Neural crest cell (in vitro differentiated cells): ENCODE data around the gene CBX4. TPM values are rescaled to one million over a fixed set of nuclear protein-coding genes. Genes with fewer than 3 reads are reported as not detected.

Experiments
- DNase-seq: peaks from one replicate; pipeline ENCODE4 v3.0.0; 2021; ENCODE audit warnings: low read depth, mixed read lengths, low spot score
- H3K27ac Mint-ChIP-seq: one replicate; pipeline ENCODE4 v1.8.0; 2021; ENCODE audit warnings: mild to moderate bottlenecking, mixed read lengths; ENCODE audit not compliant: unreplicated experiment
- H3K27me3 Mint-ChIP-seq: 2 replicates; pipeline ENCODE4 v1.8.0; 2021; ENCODE audit warnings: low read depth, mild to moderate bottlenecking, mixed read lengths
- H3K36me3 Mint-ChIP-seq: 2 replicates; pipeline ENCODE4 v1.8.0; 2021; ENCODE audit warnings: low read depth, mild to moderate bottlenecking, mixed read lengths
- H3K4me1 Mint-ChIP-seq: 2 replicates; pipeline ENCODE4 v1.8.0; 2021; ENCODE audit warnings: mixed read lengths
- H3K4me3 Mint-ChIP-seq: one replicate; pipeline ENCODE4 v1.8.0; 2021; ENCODE audit warnings: mild to moderate bottlenecking, mixed read lengths
- H3K9me3 Mint-ChIP-seq: 2 replicates; pipeline ENCODE4 v1.8.0; 2021; ENCODE audit warnings: mixed read lengths
- total RNA-seq: library from RNA; stranded (reverse); gene quantifications from 2 replicates; pipeline ENCODE4 v1.2.1, GENCODE V29; 2021
- TF ChIP-seq, protein P1 (sequence below): fragments of 200-600 bp; sonication (generic); conservative IDR thresholded peaks from 2 replicates; pipeline ENCODE4 v1.5.0; 2021; ENCODE audit warnings: antibody characterized with exemption, mild to moderate bottlenecking

The CBX4 gene
- total RNA-seq, 1 donor from 2014 or later: 21.0 TPM

DNA sequence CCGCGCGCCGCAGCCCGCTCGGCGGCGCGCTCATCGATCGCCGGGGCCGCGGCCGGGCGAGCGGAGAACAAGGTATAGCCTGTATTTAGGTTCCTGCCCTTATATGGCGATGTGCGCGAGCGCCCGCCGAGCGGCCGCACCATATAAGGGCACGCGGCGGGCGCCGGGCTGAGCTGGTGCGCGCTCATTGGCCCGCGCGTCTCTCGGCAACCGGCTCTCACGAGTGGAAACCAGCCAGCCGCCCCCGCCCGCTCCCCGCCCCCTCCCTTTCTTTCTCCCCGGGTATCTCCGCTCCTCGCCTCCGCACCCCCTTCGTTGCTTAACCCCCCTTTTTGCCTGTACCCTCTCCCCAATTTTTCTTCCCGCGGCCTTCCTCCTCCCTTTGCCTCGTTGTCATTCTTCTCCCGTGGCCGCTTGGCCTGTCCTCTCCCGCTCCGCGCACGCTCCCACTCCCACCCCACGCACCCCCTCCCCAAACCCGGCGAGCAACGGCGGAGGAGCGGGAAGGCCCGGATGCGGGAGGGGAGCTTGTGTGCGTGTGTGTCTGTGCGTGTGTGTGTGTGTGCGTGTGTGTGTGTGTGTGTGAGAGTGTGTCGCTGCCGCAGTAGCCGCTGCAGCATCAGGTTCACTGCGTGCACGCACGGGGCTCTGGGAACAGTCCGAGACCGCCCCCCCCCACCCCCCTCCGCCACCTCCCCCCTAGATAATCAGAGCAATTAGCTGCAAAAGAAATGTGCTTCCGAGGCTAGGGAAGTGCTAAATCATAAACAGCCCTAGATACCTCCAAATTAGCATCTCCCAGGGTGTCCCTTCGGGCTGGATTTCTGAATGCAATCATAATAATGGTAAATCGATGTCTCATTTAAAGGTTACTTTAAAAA lies 28.9 kb downstream of the CBX4 start:
- Mint-ChIP-seq H3K4me1 (peaks cover 32% of the 10 kb centered on the region), H3K4me3 (peak overlapping the region; percentile 83), H3K27me3 (peaks cover 83% of the 10 kb centered on the region), H3K27ac (peak overlapping the region; percentile 59), H3K36me3 (no peaks in the 10 kb centered on the region), H3K9me3 (no peaks in the 10 kb centered on the region)
- TF ChIP-seq, protein P1, sequence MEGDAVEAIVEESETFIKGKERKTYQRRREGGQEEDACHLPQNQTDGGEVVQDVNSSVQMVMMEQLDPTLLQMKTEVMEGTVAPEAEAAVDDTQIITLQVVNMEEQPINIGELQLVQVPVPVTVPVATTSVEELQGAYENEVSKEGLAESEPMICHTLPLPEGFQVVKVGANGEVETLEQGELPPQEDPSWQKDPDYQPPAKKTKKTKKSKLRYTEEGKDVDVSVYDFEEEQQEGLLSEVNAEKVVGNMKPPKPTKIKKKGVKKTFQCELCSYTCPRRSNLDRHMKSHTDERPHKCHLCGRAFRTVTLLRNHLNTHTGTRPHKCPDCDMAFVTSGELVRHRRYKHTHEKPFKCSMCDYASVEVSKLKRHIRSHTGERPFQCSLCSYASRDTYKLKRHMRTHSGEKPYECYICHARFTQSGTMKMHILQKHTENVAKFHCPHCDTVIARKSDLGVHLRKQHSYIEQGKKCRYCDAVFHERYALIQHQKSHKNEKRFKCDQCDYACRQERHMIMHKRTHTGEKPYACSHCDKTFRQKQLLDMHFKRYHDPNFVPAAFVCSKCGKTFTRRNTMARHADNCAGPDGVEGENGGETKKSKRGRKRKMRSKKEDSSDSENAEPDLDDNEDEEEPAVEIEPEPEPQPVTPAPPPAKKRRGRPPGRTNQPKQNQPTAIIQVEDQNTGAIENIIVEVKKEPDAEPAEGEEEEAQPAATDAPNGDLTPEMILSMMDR: no peak
- peak; percentile 68 for DNase-seq

DNA sequence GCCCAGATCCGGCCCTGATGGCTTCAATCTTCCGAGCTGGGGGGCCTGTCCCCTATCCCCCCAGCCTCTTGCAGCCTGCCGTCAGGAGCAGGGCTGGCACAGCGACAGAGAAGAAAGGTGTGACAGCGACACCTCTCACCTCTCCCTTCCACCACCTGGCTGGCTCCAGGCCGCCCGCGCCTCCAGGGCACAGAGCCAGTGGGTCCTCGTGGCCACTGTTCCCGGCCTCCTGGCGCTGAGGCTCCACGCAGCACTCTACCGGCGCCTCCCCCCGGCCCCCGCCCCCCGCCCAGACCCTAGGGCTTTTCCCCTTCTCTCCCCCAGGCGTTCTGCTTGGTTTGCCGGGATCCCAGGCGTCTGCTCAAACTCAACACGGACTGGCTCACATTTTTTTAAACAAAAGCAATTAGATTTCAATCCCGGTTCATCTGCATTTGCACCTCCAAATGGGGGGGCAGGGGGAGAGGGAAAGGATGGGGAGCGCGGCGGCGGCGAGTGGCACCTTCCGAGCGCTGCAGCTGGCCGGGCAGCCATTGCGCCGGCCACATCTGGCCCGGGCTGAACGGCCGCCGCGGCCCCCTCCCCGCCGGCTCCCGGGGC lies 29.6 kb downstream of the CBX4 start:
- H3K4me1 Mint-ChIP-seq: peaks cover 38% of the 10 kb centered on the region
- H3K27ac Mint-ChIP-seq: peak overlapping the region; percentile 86
- H3K27me3 Mint-ChIP-seq: peaks cover 87% of the 10 kb centered on the region
- TF ChIP-seq, protein P1: no peak
- H3K9me3 Mint-ChIP-seq: no peaks in the 10 kb centered on the region
- DNase-seq: no peak
- no peaks in the 10 kb centered on the region for H3K36me3 Mint-ChIP-seq
- H3K4me3 Mint-ChIP-seq: peak overlapping the region; percentile 70

DNA sequence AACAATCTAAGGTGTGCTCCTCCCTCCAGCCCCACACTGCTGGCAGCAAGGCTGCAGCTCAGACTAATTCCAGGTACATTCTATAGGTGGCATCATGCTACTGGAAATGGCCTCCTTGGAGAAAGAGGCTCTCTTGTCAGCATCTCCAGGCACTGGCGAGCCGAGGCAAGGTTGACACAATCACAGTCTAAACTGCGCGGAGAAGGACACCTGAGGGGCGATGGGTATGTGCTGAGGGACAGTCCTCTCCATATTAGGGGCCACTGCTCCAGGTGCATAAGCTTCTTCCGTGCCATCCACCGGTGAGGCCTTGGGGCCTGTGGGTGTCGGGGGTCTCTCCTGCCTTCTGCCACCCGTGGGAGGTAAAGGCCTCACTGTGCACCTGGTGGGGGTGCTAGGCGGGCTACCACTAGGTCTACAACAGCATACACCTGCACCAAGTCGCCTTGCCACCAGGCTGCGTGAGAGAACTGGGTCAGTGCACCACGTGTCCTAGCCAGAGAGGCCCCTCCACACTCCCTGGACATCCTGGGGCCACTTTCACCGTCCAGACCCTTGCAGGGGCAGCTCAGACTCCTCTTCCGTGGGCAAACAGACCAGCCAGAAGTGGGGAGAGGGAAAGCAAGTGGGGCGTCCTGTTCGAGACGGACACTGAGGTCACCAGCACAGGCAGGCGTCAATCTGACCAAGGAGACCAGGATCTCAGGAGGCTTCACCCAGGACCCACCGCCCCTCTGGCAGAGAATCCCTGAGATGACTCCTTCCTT lies 30.3 kb downstream of the CBX4 start:
- Mint-ChIP-seq H3K27me3 (peaks cover 86% of the 10 kb centered on the region), H3K36me3 (peaks cover 2% of the 10 kb centered on the region), H3K9me3 (no peaks in the 10 kb centered on the region), H3K4me1 (peaks cover 38% of the 10 kb centered on the region), H3K4me3 (peak overlapping the region; percentile 55), H3K27ac (no peak overlapping the region)
- TF ChIP-seq, protein P1: no peak
- no peak for DNase-seq

DNA sequence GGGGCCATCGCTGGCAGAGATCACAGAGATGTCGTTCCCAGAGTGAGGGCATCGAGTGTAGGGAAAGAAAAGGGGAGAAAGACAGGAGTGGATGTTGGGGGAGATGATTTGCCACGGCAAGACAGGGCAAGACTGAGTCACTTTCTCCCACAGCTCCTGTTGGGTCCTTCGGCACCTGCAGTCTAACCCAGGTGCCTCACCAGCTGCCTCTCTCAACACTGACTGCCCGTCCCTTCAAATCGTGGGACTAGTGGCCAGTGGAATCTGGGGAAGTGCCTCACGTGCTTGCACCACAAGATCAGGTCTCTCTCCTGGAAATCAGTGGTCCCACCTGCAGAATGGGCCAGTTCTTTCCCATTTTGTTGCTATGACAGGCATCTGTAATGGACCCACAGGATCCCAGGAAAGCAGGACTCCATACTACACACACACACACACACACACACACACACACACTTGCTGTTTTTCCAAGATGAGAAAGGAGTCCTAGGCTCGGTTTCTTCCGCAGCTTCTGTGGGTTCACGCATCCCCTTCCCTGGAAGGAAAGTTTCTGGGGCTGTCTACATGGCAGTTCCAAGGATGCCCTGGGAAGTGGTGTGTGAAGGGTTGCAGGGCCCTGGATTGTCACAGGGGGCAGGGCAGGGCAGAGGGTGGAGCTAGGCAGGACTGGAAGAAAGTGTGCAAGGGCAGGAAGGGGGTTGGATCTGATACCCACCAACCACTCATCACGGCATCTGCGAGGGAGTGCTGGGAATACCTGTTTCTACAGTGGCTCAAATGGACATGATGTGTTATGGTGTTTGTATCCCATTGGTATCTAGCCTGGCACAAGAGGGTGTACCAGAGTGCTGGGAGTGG lies 32.1 kb downstream of the CBX4 start:
- Mint-ChIP-seq H3K27ac (no peak overlapping the region), H3K36me3 (peaks cover 2% of the 10 kb centered on the region), H3K4me3 (peak overlapping the region; percentile 65), H3K9me3 (no peaks in the 10 kb centered on the region), H3K27me3 (peaks cover 96% of the 10 kb centered on the region), H3K4me1 (peaks cover 35% of the 10 kb centered on the region)
- DNase-seq: no peak
- TF ChIP-seq, protein P1: no peak

DNA sequence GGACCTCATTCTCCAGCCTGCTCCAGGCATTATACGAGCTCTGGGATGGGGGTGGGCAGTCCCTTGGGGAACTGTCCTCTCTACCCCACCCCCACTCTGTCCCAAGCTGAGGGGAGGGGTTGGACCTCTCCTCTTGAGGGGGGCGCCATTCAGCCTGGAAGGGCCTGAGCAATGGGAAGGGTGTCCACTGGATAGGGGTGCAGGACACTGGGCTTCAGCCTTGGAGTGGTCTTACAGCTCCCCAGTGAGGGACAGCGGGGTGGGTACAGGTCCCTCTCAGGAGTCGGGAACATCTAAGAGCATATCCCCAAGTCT lies 32.8 kb downstream of the CBX4 start:
- peaks cover 96% of the 10 kb centered on the region for H3K27me3 Mint-ChIP-seq
- peaks cover 35% of the 10 kb centered on the region for H3K4me1 Mint-ChIP-seq
- DNase-seq: no peak
- TF ChIP-seq, protein P1: no peak
- H3K27ac Mint-ChIP-seq: no peak overlapping the region
- no peaks in the 10 kb centered on the region for H3K9me3 Mint-ChIP-seq
- peak overlapping the region; percentile 17 for H3K4me3 Mint-ChIP-seq
- peaks cover 2% of the 10 kb centered on the region for H3K36me3 Mint-ChIP-seq
